ENCODE results near the gene ANAPC16.
"Not testable (repeated sequence)": the region's sequence is repeated elsewhere in the genome, so short reads cannot be mapped to it uniquely, and the experiment has no call there.

Gene ANAPC16

GRCh38 chr10:72215611-72216549 lies at the start of gene ANAPC16, which contains the start of gene ASCC1:
TSS of gene ANAPC16 (plus strand) at chr10:72216012. CDS start at chr10:72223915, 7,903 bp downstream.
TSS of gene ASCC1 (minus strand) at chr10:72216276. CDS start at chr10:72213298, 2,978 bp downstream.
- DNase-seq: peak; percentile 94

DNA sequence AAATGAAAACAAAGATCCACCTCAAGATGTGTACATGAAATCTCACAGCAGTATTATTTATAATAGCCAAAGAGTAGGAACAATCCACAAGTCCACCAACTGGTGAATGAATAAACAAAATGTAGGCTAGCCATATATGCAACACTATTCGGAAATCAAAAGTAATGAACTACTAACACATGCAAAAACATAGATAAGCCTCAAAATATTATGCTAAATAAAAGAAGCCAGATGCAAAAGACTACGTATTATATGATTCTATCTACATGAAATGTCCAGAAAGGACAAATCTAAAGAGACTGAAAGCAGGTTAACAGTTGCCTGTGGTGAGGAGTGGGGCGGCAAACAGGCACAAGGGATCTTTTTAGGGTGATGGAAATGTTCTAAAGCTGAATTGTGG lies 48.7 kb upstream of the ANAPC16 start:
- DNase-seq: no peak

- DNase-seq: no peak
Observed at GRCh38 chr10:72170263-72170662, 45.5 kb upstream of the ANAPC16 start.

DNA sequence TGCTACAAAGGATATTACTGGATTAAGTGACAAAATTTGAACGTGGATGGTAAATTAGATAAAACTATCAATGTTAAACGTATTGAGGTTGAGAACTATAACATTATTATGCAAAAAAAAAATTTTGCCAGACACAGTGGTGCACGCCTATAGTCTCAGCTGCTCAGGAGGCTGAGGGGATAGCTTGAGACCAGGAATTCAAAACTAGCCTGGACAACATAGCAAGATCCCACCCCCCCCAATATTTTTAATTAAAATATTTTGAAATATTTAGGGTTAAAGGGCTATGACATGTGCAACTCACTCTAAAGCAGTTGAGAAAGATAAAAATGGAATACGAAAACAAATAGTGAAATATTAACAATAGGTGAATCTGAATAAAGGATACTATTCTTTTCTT lies 45.1 kb upstream of the ANAPC16 start:
- no peak for DNase-seq

DNA sequence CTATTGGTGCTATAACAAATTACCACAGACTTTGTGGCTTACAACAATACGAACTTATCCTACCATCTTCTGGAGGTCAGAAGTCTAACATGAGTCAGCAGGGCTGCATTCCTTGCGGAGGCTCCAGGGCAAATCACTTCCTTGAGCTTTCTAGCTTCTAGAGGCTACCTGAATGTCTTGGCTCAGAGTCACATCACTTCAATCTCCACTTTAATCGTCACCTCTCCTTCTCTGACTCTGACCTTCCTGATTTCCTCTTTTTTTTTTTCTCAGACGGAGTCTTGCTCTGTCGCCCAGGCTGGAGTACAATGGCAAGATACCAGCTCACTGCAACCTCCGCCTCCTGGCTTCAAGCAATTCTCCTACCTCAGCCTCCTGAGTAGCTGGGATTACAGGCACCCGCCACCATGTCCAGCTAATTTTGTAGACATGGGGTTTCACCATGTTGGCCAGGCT lies 44.6 kb upstream of the ANAPC16 start:
- DNase-seq: no peak

DNA sequence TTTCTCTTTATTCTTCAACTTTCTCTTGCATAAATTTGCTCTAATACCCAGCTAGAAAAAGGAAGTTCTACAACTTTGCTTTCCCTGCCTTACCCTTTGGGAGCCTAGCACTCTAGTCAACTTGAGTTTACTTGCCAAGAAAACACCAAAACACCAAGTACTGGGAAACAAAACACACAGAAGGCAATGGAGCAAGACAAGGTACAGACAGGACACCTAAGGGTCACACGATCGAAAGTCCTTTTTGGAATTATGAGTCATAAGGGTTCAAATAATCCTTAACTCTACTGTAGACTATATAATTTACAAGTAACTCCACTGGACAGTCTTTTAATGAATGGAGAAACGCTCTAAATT lies 42.6 kb upstream of the ANAPC16 start:
- no peak for DNase-seq

GRCh38 chr10:72173619-72174296 lies 42.1 kb upstream of the ANAPC16 start:
- peak; percentile 40 for DNase-seq

DNA sequence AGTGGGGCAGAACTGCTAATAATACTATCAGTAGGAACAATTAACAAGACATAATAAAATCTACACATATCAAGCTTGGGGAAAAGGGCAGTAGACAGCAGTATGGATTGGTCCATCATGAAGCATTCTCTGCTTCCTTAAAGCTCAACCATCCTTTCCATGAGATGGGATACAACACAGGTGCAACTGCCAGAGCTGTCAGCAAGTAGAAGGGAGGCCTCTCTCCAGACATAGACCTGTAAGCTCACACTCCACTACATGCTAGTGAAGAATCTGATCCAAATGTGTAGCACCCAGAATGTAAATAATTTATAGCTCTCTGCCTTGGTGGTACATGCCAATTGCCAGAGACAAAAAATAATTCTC lies 41.5 kb upstream of the ANAPC16 start:
- no peak for DNase-seq

DNA sequence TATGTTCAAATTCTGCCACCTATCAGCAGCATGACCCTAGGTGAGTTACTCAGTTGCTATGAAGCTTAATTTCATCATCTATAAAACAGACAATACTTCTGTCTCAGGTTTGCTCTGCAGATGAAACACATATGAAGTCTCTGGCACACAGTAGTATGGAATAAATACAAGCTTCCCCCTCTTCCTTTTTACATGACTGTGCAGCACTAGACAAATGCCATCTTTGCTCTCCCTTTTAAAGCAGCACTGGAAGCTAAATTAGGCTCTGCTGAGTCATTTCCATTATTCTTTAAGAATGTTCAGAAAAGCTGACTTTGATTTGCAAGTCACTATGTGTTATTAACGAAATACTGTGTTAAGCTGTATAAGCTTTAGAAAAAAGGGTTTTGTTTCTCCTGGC lies 40.7 kb upstream of the ANAPC16 start:
- peak; percentile 13 for DNase-seq

GRCh38 chr10:72176701-72177100 lies 39.1 kb upstream of the ANAPC16 start:
- DNase-seq: no peak

- DNase-seq: no peak
Observed at GRCh38 chr10:72177454-72177853, 38.4 kb upstream of the ANAPC16 start.

- no peak for DNase-seq
Observed at GRCh38 chr10:72184156-72184555, 31.7 kb upstream of the ANAPC16 start.

GRCh38 chr10:72186258-72186981 lies 29.4 kb upstream of the ANAPC16 start:
- DNase-seq: no peak

DNA sequence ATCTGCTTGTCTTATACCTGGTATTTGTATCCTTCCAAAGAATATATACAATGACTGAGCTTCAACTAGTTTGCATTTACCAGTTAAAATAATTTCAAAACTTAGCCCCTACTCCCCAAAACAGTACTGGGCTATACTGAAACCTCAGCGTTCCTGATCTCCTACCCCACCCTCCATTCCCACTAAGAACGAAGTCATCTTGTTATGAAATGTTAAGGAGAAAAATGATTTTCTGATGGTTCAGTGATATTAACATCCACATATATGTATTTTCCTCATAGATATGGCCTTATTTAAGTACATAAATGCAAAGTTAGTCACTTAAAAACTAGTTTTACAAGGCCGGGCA lies 28.9 kb upstream of the ANAPC16 start:
- DNase-seq: no peak

GRCh38 chr10:72194949-72195348 lies 20.9 kb upstream of the ANAPC16 start:
- no peak for DNase-seq

DNA sequence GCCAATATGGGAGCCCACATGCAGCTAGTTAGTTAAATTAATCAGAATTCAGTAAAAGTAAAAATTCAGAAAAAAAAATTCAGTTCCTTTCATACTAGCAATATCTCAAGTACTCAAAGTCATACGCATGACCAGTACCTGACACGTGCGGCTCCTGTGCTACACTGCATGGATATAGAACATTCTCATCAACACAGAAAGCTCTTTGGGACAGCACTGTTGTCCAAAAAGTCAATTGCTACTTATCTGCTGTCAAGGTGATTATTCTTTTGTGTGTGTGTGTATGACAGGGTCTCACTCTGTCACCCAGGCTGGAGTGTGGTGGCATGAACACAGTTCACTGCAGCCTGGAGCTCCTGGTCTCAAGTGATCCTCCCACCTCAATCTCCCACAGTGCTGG lies 14.9 kb upstream of the ANAPC16 start:
- no peak for DNase-seq

- no peak for DNase-seq
Observed at GRCh38 chr10:72201293-72201692, 14.5 kb upstream of the ANAPC16 start.

DNA sequence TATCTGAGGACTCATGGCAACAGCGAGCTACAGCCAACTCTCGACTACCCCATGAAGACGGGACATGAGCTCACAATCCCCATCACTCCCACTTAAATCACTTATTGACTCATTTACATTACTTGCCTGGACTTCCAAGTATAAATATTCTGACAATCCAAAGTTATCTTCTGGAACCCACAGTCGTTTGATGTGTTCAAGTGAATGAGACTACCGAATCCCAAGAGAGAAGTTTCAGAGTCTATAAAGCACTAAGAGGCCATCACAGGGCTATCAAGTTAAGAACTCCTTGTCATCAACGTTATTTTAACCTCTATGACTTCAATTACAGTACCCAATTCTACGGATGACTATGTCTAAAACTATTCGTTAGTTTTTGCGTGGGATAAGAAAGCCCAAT lies 11.5 kb upstream of the ANAPC16 start:
- no peak for DNase-seq

GRCh38 chr10:72204724-72205123 lies 11.1 kb upstream of the ANAPC16 start:
- no peak for DNase-seq

GRCh38 chr10:72206511-72207229 lies 9.1 kb upstream of the ANAPC16 start:
- DNase-seq: no peak

- DNase-seq: peak; percentile 31
Observed at GRCh38 chr10:72208526-72208925, 7.3 kb upstream of the ANAPC16 start.

DNA sequence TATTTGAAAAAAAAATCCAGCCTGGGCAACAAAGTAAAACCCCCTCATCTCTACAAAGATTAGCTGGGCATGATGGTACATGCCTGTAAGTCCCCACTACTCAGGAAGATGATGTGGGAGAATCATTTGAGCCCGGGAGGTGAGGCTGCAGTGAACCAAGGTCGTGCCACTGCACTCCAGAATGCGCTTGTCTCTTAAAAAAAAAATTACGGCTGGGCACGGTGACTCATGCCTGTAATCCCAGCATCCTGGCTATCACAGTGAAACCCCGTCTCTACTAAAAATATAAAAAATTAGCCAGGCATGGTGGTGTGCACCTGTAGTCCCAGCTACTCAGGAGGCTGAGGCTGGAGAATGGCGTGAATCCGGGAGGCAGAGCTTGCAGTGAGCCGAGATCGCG lies 4.4 kb upstream of the ANAPC16 start:
- DNase-seq: not testable (repeated sequence)

- DNase-seq: not testable (repeated sequence)
Observed at GRCh38 chr10:72211832-72212231, 4.0 kb upstream of the ANAPC16 start.

Measured in activated CD4-positive, alpha-beta T cell treated with anti-CD3 and anti-CD28 coated beads, Interleukin-2, amount 50 U/mL, for 16 hours (primary cell).